Measurements from ENCODE around the gene GLIPR2. TPM values are rescaled to one million over a fixed set of nuclear protein-coding genes. Genes with fewer than 3 reads are reported as not detected.

The GLIPR2 gene
- total RNA-seq, 1 donor from 2014 or later = 7.3 TPM

DNA sequence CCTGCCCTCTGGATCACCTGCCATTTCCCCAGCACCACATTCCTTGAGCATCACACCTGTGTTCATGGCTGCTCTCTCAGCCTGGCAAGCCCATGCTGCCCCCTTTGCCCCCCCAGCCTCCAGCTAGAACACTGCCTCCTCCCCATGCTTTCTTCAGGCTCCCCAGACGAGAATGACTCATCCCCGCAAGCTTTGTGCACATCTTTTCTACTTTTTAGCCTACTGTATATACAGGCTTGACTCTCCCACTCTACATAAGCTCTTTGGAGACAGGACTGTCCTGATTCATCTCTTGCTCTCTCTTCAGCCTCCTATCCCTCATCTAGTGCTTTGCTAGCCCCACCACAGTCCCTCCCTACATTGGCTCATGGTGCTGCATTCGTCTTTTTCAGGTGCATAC lies 19.9 kb upstream of the GLIPR2 start:
- Mint-ChIP-seq H3K4me1 (ENCODE audit: low read depth) (peaks cover 8% of the 10 kb centered on the region), H3K27ac (no peak overlapping the region), H3K9me3 (ENCODE audit: low read depth) (no peaks in the 10 kb centered on the region), H3K36me3 (ENCODE audit: insufficient read depth) (peaks cover 14% of the 10 kb centered on the region), H3K4me3 (ENCODE audit: low read depth) (no peak overlapping the region), H3K27me3 (no peaks in the 10 kb centered on the region)
- TF ChIP-seq, protein P1, sequence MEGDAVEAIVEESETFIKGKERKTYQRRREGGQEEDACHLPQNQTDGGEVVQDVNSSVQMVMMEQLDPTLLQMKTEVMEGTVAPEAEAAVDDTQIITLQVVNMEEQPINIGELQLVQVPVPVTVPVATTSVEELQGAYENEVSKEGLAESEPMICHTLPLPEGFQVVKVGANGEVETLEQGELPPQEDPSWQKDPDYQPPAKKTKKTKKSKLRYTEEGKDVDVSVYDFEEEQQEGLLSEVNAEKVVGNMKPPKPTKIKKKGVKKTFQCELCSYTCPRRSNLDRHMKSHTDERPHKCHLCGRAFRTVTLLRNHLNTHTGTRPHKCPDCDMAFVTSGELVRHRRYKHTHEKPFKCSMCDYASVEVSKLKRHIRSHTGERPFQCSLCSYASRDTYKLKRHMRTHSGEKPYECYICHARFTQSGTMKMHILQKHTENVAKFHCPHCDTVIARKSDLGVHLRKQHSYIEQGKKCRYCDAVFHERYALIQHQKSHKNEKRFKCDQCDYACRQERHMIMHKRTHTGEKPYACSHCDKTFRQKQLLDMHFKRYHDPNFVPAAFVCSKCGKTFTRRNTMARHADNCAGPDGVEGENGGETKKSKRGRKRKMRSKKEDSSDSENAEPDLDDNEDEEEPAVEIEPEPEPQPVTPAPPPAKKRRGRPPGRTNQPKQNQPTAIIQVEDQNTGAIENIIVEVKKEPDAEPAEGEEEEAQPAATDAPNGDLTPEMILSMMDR (IDR thresholded peaks at IDR 0.05; ENCODE audit: unreplicated experiment) = no peak
- no peak for DNase-seq (ENCODE audit: low spot score, unreplicated experiment)

DNA sequence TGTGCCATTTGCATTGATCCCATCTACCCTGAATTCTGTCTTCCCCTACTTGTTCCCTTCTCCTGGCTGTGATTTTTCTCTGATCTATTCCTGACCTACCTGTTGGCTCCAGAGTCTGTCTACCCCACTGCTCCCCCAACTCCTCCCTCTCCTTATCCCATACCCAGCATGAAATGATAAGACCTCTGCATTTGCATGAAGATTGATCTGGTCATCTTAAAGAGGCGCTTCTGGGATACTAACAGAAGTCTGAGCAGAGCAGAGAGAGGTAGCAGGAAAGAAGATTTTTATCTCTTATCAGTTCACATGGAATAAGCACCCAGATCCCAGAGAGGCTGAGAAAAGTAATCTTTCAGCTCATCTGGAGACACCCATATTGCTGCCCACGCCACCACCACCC lies 18.3 kb upstream of the GLIPR2 start:
- Mint-ChIP-seq H3K4me1 (ENCODE audit: low read depth) (peaks cover 8% of the 10 kb centered on the region), H3K4me3 (ENCODE audit: low read depth) (no peak overlapping the region), H3K27ac (no peak overlapping the region), H3K9me3 (ENCODE audit: low read depth) (no peaks in the 10 kb centered on the region), H3K27me3 (no peaks in the 10 kb centered on the region), H3K36me3 (ENCODE audit: insufficient read depth) (peaks cover 21% of the 10 kb centered on the region)
- TF ChIP-seq, protein P1 (IDR thresholded peaks at IDR 0.05; ENCODE audit: unreplicated experiment) = no peak
- no peak for DNase-seq (ENCODE audit: low spot score, unreplicated experiment)

DNA sequence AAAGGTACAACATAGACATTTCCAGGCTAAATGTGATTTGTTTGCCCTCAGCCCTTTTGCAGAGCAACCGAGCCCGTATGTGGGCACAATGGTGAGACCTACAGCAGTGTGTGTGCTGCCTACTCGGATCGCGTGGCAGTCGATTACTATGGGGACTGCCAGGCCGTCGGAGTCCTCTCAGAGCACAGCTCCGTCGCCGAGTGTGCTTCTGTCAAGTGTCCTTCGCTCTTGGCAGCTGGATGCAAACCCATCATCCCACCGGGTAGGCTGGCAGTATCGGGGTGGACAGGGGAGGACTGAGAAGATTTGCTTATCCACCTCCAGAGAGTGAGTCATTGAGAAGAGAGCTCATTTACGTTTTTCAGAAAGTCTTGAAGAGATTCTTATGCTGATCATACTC lies 17.8 kb upstream of the GLIPR2 start:
- peak overlapping the region; percentile 68 for H3K27ac Mint-ChIP-seq
- DNase-seq (ENCODE audit: low spot score, unreplicated experiment) = no peak
- H3K4me1 Mint-ChIP-seq (ENCODE audit: low read depth) = peaks cover 8% of the 10 kb centered on the region
- no peak overlapping the region for H3K4me3 Mint-ChIP-seq (ENCODE audit: low read depth)
- H3K27me3 Mint-ChIP-seq = no peaks in the 10 kb centered on the region
- H3K9me3 Mint-ChIP-seq (ENCODE audit: low read depth) = no peaks in the 10 kb centered on the region
- H3K36me3 Mint-ChIP-seq (ENCODE audit: insufficient read depth) = peaks cover 21% of the 10 kb centered on the region
- TF ChIP-seq, protein P1 (IDR thresholded peaks at IDR 0.05; ENCODE audit: unreplicated experiment) = no peak

DNA sequence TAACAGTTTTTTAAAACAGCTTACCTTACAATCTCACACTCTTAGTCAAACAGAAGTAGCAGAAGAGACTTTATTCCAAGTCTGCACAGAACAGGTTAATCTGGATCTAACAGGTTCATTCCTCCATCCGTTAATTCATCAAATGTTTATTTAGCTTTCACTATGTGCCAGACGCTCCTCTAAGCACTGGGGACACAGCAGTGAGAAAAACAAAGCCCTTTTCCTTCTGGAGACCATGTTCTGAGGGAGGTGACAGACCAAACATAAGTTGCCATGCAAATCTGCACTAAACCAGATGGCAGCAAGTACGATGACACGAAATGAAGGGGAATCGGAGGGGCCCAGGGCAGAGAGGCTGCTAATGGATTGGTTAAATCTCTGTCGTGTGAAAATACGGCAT lies 17.1 kb upstream of the GLIPR2 start:
- TF ChIP-seq, protein P1 (IDR thresholded peaks at IDR 0.05; ENCODE audit: unreplicated experiment) = no peak
- peaks cover 21% of the 10 kb centered on the region for H3K36me3 Mint-ChIP-seq (ENCODE audit: insufficient read depth)
- H3K4me1 Mint-ChIP-seq (ENCODE audit: low read depth) = peaks cover 8% of the 10 kb centered on the region
- no peak for DNase-seq (ENCODE audit: low spot score, unreplicated experiment)
- no peak overlapping the region for H3K27ac Mint-ChIP-seq
- no peaks in the 10 kb centered on the region for H3K9me3 Mint-ChIP-seq (ENCODE audit: low read depth)
- H3K4me3 Mint-ChIP-seq (ENCODE audit: low read depth) = no peak overlapping the region
- no peaks in the 10 kb centered on the region for H3K27me3 Mint-ChIP-seq

DNA sequence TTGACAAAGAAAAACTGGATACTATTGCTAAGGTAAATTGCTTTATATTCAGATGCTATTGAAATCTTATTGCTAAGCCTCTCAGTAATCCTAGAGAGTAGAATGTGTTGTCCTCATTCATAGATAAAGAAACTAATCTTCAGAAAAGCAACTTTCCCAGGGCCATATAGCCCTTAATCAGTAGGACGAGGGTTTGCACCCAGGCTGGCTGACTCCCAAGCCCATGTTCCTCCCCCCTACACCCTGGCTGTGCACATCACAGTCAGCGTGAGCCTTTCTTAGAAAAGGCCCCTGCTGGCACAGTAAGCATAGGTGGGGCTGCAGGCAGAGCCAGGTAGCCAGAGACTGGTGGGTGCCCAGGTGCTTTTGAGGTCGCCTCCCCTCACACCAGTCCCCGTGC lies 15.8 kb upstream of the GLIPR2 start:
- Mint-ChIP-seq H3K36me3 (ENCODE audit: insufficient read depth) (peaks cover 21% of the 10 kb centered on the region), H3K27ac (no peak overlapping the region), H3K9me3 (ENCODE audit: low read depth) (no peaks in the 10 kb centered on the region), H3K4me1 (ENCODE audit: low read depth) (peaks cover 8% of the 10 kb centered on the region), H3K27me3 (no peaks in the 10 kb centered on the region), H3K4me3 (ENCODE audit: low read depth) (no peak overlapping the region)
- DNase-seq (ENCODE audit: low spot score, unreplicated experiment) = no peak
- TF ChIP-seq, protein P1 (IDR thresholded peaks at IDR 0.05; ENCODE audit: unreplicated experiment) = no peak

All from progenitor cell of endocrine pancreas (in vitro differentiated cells).